Breast epithelium (tissue), 4 donors: Measurements from ENCODE around the gene CAV2. TPM values are rescaled to one million over a fixed set of nuclear protein-coding genes. Genes with fewer than 3 reads are reported as not detected.

Experiments used
- DNase-seq, 2 donors: peaks; one replicate each; pipeline ENCODE4 v3.0.0-alpha.2; 2019; ENCODE audit warnings: low spot score in 2 of 2
- H3K27ac ChIP-seq, 2 donors: fragments of 200-600 bp; sonication (generic) in 1 of 2; one replicate each; pipeline ENCODE4 v1.5.1; 2016 to 2019; ENCODE audit warnings: mild to moderate bottlenecking in 1 of 2
- H3K27me3 ChIP-seq, 2 donors: fragments of 200-600 bp; sonication (generic) in 1 of 2; one replicate each; pipeline versions ENCODE4 v1.5.1 to v1.6.0; 2017 to 2019; ENCODE audit warnings: control low read depth in 1 of 2, mild to moderate bottlenecking in 1 of 2
- H3K36me3 ChIP-seq: fragments of 200-600 bp; one replicate; pipeline ENCODE4 v1.5.1; 2019
- H3K4me1 ChIP-seq, 2 donors: fragments of 200-600 bp; sonication (generic); one replicate each; pipeline ENCODE4 v1.5.1; 2016 to 2019; ENCODE audit warnings: control low read depth in 1 of 2
- H3K4me3 ChIP-seq, 3 donors: fragments of 200-600 bp; sonication (generic); 1 replicate in 2 of 3; 2 replicates in 1 of 3; pipeline ENCODE4 v1.5.1; 2016 to 2019; ENCODE audit warnings: mild to moderate bottlenecking in 3 of 3, moderate library complexity in 2 of 3
- H3K9me3 ChIP-seq, 2 donors: fragments of 200-600 bp; sonication (generic) in 1 of 2; one replicate each; pipeline ENCODE4 v1.5.1; 2016 to 2019; ENCODE audit warnings: control low read depth in 1 of 2
- CTCF ChIP-seq, 3 donors: fragments of 450-650 bp; IDR thresholded peaks; one replicate each; pipeline ENCODE4 v1.5.1; 2016 to 2017; ENCODE audit warnings: antibody characterized with exemption in 3 of 3, mild to moderate bottlenecking in 3 of 3, moderate library complexity in 3 of 3
- POLR2A ChIP-seq: fragments of 450-650 bp; IDR thresholded peaks from one replicate; pipeline ENCODE4 v1.6.1; 2016; ENCODE audit warnings: antibody characterized with exemption, mild to moderate bottlenecking, moderate library complexity
- POLR2AphosphoS5 ChIP-seq, 3 donors: sonication (generic); formaldehyde crosslinking; IDR thresholded peaks; one replicate each; pipeline ENCODE4 v1.6.1; 2017; ENCODE audit warnings: antibody characterized with exemption in 3 of 3
- intact Hi-C: fragments of 100-400 bp; cut with DNase I; formaldehyde crosslinking; loops from one replicate; pipeline ENCODE4 v1.15.1; 2023; ENCODE audit warnings: low total_unique reads
- total RNA-seq, 3 donors: library from RNA; depleted of rRNA; stranded (reverse); fragments of >200 nt; gene quantifications; one replicate each; pipeline ENCODE4 v1.1.0, GENCODE V29; 2016

CAV2 gene
- total RNA-seq = 100 to 1,000 TPM in 1 of 3 donors, 10 to 100 TPM in 2; 63.3 to 311 (median 97.6) TPM

GRCh38 chr7:116499168-116500077 is at the start of gene CAV2:
TSS of gene CAV2 (plus strand) at chr7:116499738. CDS start at chr7:116499782, 44 bp downstream.
- Histone ChIP-seq H3K4me1 (no peaks in the 10 kb centered on the region), H3K27me3 (no peaks in the 10 kb centered on the region), H3K9me3 (no peaks in the 10 kb centered on the region), H3K27ac (peak within 1 kb of the TSS; percentile 97 to 98), H3K4me3 (peak within 1 kb of the TSS; percentile 80 to 95 (median 81)), H3K36me3 (no peaks in the 10 kb centered on the region)
- intact Hi-C loops = no loop called here
- no peak for TF ChIP-seq POLR2A
- no peak for TF ChIP-seq CTCF (IDR thresholded peaks at IDR 0.05)
- peak in 1 of 3 donors; percentile 45 for TF ChIP-seq POLR2AphosphoS5 (IDR thresholded peaks at IDR 0.05)
- DNase-seq = peak; percentile 62 to 82

- H3K9me3 ChIP-seq = no peaks in the 10 kb centered on the region
- no peaks in the 10 kb centered on the region for H3K27me3 ChIP-seq
- no peaks in the 10 kb centered on the region for H3K36me3 ChIP-seq
- H3K4me1 ChIP-seq = no peaks in the 10 kb centered on the region
- DNase-seq = no peak
- TF ChIP-seq POLR2A (no peak), CTCF (IDR thresholded peaks at IDR 0.05) (no peak), POLR2AphosphoS5 (IDR thresholded peaks at IDR 0.05) (no peak)
- no peak overlapping the region for H3K4me3 ChIP-seq
- intact Hi-C loops = no loop called here
- H3K27ac ChIP-seq = no peak overlapping the region
Measured at GRCh38 chr7:116449950-116450349, 49.6 kb upstream of the CAV2 start.

- Histone ChIP-seq H3K4me1 (no peaks in the 10 kb centered on the region), H3K27ac (no peak overlapping the region), H3K27me3 (no peaks in the 10 kb centered on the region), H3K9me3 (no peaks in the 10 kb centered on the region), H3K4me3 (no peak overlapping the region), H3K36me3 (no peaks in the 10 kb centered on the region)
- intact Hi-C loops = no loop called here
- no peak for DNase-seq
- TF ChIP-seq POLR2AphosphoS5 (IDR thresholded peaks at IDR 0.05) (no peak), POLR2A (no peak), CTCF (IDR thresholded peaks at IDR 0.05) (no peak)
Measured at GRCh38 chr7:116451957-116452729, 47.4 kb upstream of the CAV2 start.

GRCh38 chr7:116454377-116454776 is 45.2 kb upstream of the CAV2 start:
- Histone ChIP-seq H3K27ac (no peak overlapping the region), H3K27me3 (no peaks in the 10 kb centered on the region), H3K9me3 (no peaks in the 10 kb centered on the region), H3K4me1 (no peaks in the 10 kb centered on the region), H3K4me3 (no peak overlapping the region), H3K36me3 (no peaks in the 10 kb centered on the region)
- intact Hi-C loops = no loop called here
- no peak for TF ChIP-seq POLR2AphosphoS5 (IDR thresholded peaks at IDR 0.05)
- no peak for TF ChIP-seq CTCF (IDR thresholded peaks at IDR 0.05)
- no peak for TF ChIP-seq POLR2A
- DNase-seq = no peak

GRCh38 chr7:116455009-116455408 is 44.5 kb upstream of the CAV2 start:
- H3K4me3 ChIP-seq = no peak overlapping the region
- no peak for DNase-seq
- H3K27ac ChIP-seq = no peak overlapping the region
- no peaks in the 10 kb centered on the region for H3K36me3 ChIP-seq
- intact Hi-C loops = no loop called here
- TF ChIP-seq CTCF (IDR thresholded peaks at IDR 0.05) (no peak), POLR2AphosphoS5 (IDR thresholded peaks at IDR 0.05) (no peak), POLR2A (no peak)
- H3K9me3 ChIP-seq = no peaks in the 10 kb centered on the region
- H3K4me1 ChIP-seq = no peaks in the 10 kb centered on the region
- no peaks in the 10 kb centered on the region for H3K27me3 ChIP-seq
